NCI-H748 (cell line): ENCODE measurements around the gene ELK3.

Experiments
- DNase-seq: peaks from one replicate; lab custom pipeline; 2025; ENCODE audit not compliant: unreplicated experiment; lab: John Stamatoyannopoulos, UW

Gene ELK3

DNA sequence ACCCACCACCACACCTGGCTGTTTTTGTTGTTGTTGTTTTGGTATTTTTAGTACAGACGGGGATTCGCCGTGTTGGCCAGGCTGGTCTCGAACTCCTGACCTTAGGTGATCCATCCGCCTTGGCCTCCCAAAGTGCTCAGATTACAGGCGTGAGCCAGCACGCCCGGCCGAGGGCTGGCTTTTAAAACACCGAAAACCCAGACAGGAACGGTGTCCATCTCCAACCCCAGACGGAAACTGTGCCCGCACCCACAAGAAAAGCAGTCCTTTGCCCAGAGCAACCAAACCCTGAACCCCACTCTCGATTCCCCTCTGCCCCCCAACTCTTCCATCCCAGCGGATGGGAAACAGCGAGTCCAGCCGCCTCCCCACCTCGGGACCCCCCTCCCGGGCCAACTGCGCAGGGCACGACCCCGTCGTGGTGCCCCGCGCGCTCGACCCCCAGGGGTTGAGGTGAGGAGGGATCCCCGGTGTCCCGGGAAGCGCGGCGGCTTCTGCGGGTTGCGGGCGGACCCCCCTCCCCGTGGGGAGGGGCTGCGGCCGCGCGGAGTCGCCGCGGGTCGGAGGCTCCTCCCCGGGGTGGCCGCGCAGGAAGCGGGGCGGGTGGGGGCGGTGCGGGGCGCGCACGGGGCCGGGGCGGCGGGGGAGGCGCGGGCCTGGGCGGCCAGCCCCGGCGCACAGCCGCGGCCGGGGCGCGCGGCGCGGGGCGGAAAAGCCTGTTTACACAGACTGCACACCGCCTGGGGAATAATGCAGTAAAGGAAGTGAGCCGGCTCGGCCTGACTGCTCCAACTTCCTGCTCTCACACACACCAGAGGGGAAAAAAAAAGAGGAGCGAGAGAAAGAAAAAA lies at the start of gene ELK3:
ELK3 (plus strand) TSS at position 651 of the 851 bp plus-strand sequence.
- peak; percentile 76 for DNase-seq

- no peak for DNase-seq
Observed at GRCh38 chr12:96146747-96147146, 47.4 kb upstream of the ELK3 start.

DNA sequence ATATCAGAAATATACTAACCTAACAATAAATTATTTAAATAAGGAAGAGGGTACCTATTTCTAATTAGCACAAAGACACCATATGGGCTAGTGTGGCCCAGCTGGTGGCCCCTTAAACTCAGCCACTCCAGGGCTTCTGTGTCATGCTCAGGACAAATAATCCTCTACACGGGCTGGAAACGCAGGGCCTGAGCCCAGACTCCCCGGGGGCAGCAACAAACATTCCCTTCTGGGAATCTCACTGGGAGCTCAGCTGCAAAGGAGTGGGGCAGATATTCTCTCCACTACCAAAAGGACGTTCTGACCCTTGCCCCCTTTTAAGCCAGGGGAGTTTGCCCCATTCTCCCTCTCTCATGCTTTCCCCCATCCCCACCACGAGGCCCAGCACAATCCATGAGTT lies 43.7 kb upstream of the ELK3 start:
- DNase-seq = no peak

- DNase-seq = no peak
Observed at GRCh38 chr12:96152164-96152563, 42.0 kb upstream of the ELK3 start.

DNA sequence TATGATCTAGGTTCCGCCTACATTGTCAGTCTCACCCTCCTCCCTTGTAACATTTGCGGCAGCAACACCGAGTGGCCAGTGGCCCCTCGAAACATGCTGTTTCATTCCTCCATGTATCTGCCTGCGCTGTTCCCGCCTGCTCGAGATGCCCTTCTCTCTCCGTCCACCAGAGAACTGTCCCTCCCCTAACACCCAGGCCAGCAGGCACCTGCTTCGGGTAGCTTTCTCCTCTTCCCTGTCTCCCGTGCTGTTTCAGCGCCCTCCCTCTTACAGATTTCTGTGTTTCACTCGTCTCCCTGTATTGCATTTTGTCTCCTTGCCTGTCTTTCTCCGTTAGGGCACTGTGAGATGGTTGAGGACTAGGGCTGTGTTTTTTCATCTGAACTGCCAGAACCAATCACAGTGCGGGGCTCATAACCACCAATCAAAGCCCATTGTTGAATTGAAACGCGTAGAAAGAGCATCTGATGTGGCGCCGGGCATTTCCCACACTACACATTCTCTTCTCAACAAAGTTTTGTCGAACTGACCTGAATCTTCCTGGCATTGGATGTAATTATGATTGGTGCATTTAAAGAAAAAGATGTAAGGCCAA lies 40.9 kb upstream of the ELK3 start:
- no peak for DNase-seq

- DNase-seq = no peak
Observed at GRCh38 chr12:96155181-96155580, 39.0 kb upstream of the ELK3 start.

- no peak for DNase-seq
Observed at GRCh38 chr12:96155781-96156180, 38.4 kb upstream of the ELK3 start.

GRCh38 chr12:96156211-96156610 lies 38.0 kb upstream of the ELK3 start:
- DNase-seq = no peak

- DNase-seq = no peak
Observed at GRCh38 chr12:96157427-96157826, 36.7 kb upstream of the ELK3 start.

- no peak for DNase-seq
Observed at GRCh38 chr12:96164951-96165811, 29.0 kb upstream of the ELK3 start.

DNA sequence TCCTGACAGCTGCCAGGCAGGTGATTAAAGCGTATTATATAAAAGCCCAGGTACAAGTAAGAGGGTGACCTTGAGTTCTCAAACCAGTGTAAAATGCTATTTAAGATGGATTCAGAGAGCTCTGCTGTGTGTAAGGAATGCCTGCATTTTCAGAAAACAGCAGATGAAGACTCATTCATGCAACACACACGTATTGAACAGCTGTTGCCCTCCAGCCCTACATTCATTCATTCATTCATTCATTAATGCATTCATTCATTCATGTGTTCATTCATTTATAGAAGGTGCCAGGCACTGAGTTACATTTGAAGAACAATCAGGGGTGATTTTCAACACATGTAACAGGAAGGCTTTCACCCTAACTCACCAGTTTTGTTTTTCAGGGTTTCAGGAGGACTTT lies 27.4 kb upstream of the ELK3 start:
- no peak for DNase-seq

DNA sequence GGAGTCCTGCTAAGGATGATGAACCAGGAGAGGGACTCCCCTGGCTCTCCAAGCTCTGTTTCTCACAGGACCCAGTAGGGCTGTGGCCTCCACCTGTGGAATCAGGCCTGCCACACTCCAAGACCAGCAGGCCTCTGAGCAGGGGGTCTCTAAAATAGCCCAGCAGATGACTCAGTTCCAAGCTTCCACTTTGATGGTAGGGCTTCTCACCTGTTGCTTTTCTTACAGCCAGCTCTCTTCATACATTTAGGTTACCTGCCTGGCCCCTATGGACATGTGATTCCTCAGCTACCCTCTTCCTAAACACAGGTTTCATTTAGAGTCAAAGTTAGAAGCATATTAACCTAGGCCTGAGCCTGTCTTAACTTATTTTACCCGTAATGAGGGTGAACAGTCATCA lies 26.7 kb upstream of the ELK3 start:
- no peak for DNase-seq

GRCh38 chr12:96170328-96170727 lies 23.8 kb upstream of the ELK3 start:
- no peak for DNase-seq

GRCh38 chr12:96170762-96171161 lies 23.4 kb upstream of the ELK3 start:
- DNase-seq = no peak

- DNase-seq = no peak
Observed at GRCh38 chr12:96171905-96172304, 22.3 kb upstream of the ELK3 start.

- no peak for DNase-seq
Observed at GRCh38 chr12:96172981-96173380, 21.2 kb upstream of the ELK3 start.

GRCh38 chr12:96176575-96176974 lies 17.6 kb upstream of the ELK3 start:
- no peak for DNase-seq

GRCh38 chr12:96177013-96177412 lies 17.2 kb upstream of the ELK3 start:
- DNase-seq = no peak

DNA sequence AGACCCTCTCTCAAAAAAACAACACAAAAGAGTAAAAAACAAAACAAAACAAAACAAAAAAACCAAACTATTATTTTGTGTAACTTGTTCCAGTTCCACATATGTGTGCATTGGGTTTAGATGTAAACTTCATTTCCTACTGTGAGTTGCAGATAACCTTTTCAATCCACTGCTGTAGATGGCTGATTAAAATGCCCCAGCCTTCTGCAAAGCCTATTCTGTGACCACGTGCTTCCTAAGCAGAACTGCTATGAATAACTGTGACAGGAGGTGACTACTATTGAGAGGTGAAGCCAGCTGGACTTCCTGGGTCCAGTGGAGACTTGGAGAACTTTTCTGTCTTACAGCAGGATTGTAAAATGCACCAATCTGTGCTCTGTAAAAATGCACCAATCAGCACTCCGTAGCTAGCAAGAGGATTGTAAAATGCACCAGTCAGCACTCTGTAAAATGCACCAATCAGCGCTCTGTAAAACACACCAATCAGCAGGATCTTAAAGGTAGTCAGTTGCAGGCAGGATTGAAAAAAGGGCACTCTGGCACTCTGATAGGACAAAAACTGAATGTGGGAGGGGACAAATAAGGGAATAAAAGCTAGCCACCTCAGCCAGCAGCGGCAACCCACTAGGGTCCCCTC lies 10.3 kb upstream of the ELK3 start:
- no peak for DNase-seq

GRCh38 chr12:96185914-96186313 lies 8.3 kb upstream of the ELK3 start:
- DNase-seq = no peak

DNA sequence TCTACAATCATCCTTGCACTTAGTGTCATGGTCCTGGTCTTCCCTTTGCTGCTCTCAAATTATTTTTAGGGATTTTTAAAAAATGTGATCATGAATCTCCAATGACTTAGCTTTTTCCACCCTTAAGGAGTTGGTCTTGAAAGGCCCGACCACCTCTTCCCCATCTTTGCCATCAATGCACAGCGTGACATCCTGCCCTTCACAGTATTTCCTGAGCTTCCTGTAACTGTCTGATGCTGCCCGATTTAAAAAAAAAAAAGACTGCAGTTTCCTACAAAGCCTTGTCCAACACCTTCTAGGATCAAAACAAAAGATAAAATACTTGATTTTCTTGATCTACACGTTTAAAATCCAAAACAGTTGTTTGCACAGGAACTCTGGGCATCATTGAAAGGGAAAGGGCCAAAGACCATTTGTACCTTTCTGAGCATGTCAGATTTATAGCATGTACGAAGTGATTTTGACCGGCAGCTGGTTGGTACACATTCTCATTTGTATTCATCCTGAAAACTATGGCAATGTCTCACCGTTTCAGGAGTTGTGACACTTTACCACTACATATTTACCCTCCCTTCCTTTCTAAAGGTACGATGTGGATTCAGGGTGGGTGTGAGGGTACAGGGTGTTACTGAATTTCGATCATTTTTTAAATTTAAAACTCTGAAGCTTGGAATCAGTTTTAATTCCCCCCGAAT lies 7.4 kb upstream of the ELK3 start:
- DNase-seq = no peak
